IPS DF 6.9 (cell line): ENCODE results near the gene CYP2E1.
"Not testable (repeated sequence)": the region's sequence is repeated elsewhere in the genome, so short reads cannot be mapped to it uniquely, and the experiment has no call there.

Experiments
- DNase-seq: peaks from one replicate; pipeline ENCODE4 v3.0.0-alpha.2; 2013; ENCODE audit warnings: low read depth, low spot score
- H3K27ac ChIP-seq: one replicate; pipeline ENCODE4 v1.5.1; 2013; ENCODE audit warnings: low read length, control low read depth
- H3K27me3 ChIP-seq: 2 replicates; pipeline ENCODE4 v1.6.1; 2013; ENCODE audit warnings: mild to moderate bottlenecking, low read length; ENCODE audit not compliant: control insufficient read depth, insufficient read depth
- H3K36me3 ChIP-seq: 2 replicates; pipeline ENCODE4 v1.6.1; 2013; ENCODE audit warnings: low read length; ENCODE audit not compliant: control insufficient read depth, insufficient read depth
- H3K4me1 ChIP-seq: 2 replicates; pipeline ENCODE4 v1.6.1; 2013; ENCODE audit warnings: low read length; ENCODE audit not compliant: control insufficient read depth, insufficient read depth
- H3K4me3 ChIP-seq: 2 replicates; pipeline ENCODE4 v1.5.1; 2013; ENCODE audit warnings: mild to moderate bottlenecking, low read length
- H3K9me3 ChIP-seq: 2 replicates; pipeline ENCODE4 v1.6.1; 2013; ENCODE audit warnings: low read length, inconsistent platforms; ENCODE audit not compliant: control insufficient read depth, insufficient read depth
- whole genome bisulfite sequencing: extraction: QIAGEN DNeasy Blood & Tissue Kit; methylation state at CpG from one replicate; pipeline ENCODE4 v1.1.7; 2013; ENCODE audit warnings: mixed read lengths, missing lambda C conversion rate; ENCODE audit not compliant: insufficient read length, insufficient coverage; 5-methylcytosine and 5-hydroxymethylcytosine counted together

CYP2E1 gene

DNA sequence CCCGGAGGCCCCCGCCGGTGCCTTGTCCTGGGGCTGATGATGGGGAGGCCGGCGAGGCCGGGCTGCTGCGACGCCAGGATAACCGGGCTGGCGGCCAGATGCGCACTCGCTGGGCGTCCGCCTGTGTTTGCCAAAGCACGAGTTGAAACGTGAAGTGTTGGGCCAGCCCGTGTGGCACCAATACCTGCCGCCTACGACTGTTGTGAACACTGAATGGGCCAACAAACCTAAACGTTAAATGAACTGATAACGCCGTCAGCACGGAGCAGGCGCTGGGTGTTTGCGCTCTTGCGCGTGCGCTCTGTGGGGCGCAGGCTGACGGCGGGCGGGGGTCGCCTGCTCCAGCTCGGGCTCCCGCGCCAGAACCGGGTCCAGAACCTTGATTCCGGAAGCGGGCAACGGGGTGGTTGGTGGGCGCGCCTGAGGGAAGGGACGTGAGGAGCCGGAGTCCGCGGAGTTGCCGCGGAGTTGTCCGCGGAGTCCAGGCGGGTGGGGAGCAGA, 658 bp downstream of the CYP2E1 start:
- Histone ChIP-seq H3K27ac (no peak overlapping the region), H3K9me3 (peaks cover 19% of the 10 kb centered on the region), H3K4me3 (no peak overlapping the region), H3K36me3 (no peaks in the 10 kb centered on the region; the same call in 1 of the 2 replicates), H3K4me1 (no peaks in the 10 kb centered on the region), H3K27me3 (no peaks in the 10 kb centered on the region)
- no CpG with 5 or more reads among the region's 51 CpGs for WGBS
- DNase-seq: no peak

DNA sequence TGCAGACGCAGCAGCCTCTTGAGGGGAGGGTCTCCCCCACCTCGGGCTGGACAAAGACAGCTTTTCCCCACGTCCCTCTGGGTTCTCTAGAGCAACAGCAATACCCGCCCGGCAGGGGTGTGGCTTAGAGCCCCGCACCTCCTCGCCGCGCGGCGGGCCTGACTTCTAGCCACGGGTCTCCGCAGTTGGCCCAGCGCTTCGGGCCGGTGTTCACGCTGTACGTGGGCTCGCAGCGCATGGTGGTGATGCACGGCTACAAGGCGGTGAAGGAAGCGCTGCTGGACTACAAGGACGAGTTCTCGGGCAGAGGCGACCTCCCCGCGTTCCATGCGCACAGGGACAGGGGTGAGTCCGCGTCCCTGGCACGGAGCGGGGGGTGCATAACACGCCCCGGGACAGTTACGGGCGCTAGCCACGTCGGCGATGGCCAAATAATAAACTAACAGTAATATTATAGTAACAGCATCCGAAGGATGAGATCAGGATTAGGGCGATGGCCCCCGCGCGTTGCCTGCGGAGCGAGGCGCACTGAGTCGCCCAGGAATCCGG, 1.2 kb downstream of the CYP2E1 start:
- Histone ChIP-seq H3K27ac (no peak overlapping the region), H3K4me1 (no peaks in the 10 kb centered on the region), H3K27me3 (no peaks in the 10 kb centered on the region), H3K36me3 (no peaks in the 10 kb centered on the region; the same call in 1 of the 2 replicates), H3K9me3 (peaks cover 25% of the 10 kb centered on the region), H3K4me3 (no peak overlapping the region)
- WGBS: no CpG with 5 or more reads among the region's 50 CpGs
- no peak for DNase-seq

DNA sequence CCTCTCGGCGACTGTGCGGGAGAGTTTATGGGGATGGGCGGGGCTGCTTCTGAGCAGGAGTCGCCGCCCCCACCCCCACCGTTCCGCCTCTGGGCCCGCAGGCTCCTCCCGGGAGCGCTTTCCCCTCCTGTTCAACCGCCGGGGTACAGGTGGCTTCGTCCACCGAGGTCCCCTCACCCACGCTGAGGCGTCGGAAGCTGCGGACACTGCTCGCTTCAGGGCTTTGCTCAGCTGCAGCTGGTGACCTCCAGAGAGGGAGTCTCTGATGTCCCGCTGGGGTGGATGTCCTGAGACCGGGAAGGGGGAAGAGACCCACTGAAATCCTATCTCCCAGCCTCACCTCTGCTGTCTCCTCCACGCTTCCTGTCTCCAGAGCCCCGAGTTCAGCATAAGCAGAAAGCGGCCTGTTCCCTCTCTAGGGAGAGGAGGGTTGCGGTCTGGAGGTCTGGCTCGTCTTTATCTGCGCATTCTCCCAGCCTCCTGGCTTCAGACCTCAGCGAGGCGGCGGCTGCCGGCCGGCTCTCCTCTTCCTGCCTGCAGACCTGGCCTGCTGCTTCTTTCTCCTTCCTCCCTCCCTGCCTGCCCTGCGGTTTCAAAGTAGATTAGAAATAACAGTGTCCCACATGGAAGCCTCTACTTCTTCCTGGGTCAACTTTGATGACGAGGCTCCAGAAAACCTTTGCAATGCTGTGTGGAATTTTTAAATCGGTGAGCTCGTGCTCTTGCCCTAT, 1.8 kb downstream of the CYP2E1 start:
- peaks cover 28% of the 10 kb centered on the region for H3K9me3 ChIP-seq
- no peaks in the 10 kb centered on the region; the same call in 1 of the 2 replicates for H3K36me3 ChIP-seq
- no CpG with 5 or more reads among the region's 37 CpGs for WGBS
- no peaks in the 10 kb centered on the region for H3K27me3 ChIP-seq
- no peak for DNase-seq
- H3K27ac ChIP-seq: no peak overlapping the region
- no peak overlapping the region for H3K4me3 ChIP-seq
- H3K4me1 ChIP-seq: no peaks in the 10 kb centered on the region

DNA sequence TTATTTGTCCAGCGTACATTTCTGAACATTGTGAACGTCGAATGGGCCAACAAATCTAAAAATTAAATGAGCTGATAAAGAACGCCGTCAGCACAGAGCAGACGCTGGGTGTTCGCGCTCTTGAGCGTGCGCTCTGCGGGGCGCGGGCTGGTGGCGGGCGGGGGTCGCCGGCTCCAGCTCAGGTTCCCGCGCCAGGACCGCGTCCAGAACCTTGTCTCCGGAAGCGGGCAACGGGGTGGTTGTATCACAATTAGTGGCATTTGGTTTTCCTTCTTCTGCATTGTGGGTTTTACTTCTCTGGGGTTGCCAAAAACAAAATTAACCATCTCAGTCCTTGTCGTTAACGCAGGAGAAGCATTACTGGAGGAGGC, 2.4 kb downstream of the CYP2E1 start:
- no peaks in the 10 kb centered on the region for H3K27me3 ChIP-seq
- H3K27ac ChIP-seq: no peak overlapping the region
- peaks cover 32% of the 10 kb centered on the region for H3K9me3 ChIP-seq
- H3K4me1 ChIP-seq: no peaks in the 10 kb centered on the region
- no CpG with 5 or more reads among the region's 26 CpGs for WGBS
- DNase-seq: no peak
- H3K4me3 ChIP-seq: no peak overlapping the region
- no peaks in the 10 kb centered on the region; the same call in 1 of the 2 replicates for H3K36me3 ChIP-seq

DNA sequence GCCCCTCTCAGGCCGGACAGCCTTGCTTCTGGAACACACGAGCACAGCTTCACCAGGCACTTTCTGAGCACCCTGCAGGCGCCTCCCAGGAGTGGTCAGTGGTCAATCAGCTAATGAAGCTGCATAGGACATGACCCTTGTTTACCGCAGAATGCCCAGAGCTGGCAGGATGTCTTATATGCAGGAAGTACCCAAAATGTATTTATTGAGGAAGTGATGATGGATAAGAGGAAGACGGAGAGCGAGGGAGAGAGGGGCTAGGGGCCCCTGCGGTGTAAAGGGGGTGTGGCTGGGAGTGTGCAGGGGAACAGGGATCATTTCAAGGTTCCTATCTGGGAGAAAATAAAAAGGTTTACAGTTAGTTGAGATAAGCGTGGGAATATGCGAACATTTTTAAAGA, 3.3 kb downstream of the CYP2E1 start:
- 100% methylated on average over 2 of the region's 9 CpGs for WGBS
- no peak for DNase-seq
- no peaks in the 10 kb centered on the region for H3K4me1 ChIP-seq
- peaks cover 32% of the 10 kb centered on the region for H3K9me3 ChIP-seq
- no peak overlapping the region for H3K27ac ChIP-seq
- no peaks in the 10 kb centered on the region for H3K27me3 ChIP-seq
- no peak overlapping the region for H3K4me3 ChIP-seq
- H3K36me3 ChIP-seq: no peaks in the 10 kb centered on the region; the same call in 1 of the 2 replicates

DNA sequence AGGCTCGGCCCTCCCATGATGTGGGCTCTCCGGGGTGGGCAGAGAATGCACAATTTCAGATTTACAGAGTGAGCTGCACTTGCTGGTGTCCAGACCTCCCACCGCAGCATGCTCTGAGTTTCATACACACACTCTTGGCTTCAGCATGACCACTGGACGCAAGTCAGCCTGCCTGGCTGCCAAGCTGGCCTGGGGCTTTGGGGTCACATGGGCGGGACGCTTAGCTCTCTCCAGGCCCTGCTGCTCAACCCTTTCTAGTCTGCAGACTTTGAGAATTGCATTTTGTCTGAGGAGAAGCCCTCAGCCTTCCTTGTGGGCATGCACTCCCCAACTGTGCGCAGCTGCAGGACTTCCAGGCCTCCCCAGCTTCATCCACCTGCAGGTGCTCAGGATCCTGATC, 5.7 kb downstream of the CYP2E1 start:
- Histone ChIP-seq H3K36me3 (no peaks in the 10 kb centered on the region; the same call in 1 of the 2 replicates), H3K9me3 (peaks cover 29% of the 10 kb centered on the region), H3K27ac (no peak overlapping the region), H3K4me3 (no peak overlapping the region), H3K27me3 (no peaks in the 10 kb centered on the region), H3K4me1 (no peaks in the 10 kb centered on the region)
- DNase-seq: no peak
- WGBS: no CpG with 5 or more reads among the region's 7 CpGs

DNA sequence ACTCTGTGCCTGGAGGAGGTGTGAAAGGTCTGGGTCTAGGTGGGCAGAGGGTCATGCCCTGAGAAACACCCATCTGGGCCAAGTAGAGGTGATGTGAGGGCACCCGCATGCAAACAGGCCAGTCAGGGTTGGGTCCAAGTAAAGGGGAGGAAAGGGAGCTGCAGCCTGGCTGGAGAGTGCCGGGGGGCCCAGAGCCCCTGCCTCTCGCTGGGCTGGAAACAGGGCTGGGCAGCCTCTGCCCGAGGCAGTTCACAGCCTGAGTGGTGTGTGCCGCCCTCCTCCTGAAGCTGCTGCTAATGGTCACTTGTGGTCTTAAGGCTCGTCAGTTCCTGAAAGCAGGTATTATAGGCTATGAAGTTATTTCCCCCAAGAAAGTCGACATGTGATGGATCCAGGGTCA, 7.3 kb downstream of the CYP2E1 start:
- H3K36me3 ChIP-seq: no peaks in the 10 kb centered on the region
- DNase-seq: no peak
- no peaks in the 10 kb centered on the region for H3K4me1 ChIP-seq
- peaks cover 26% of the 10 kb centered on the region for H3K9me3 ChIP-seq
- H3K27ac ChIP-seq: no peak overlapping the region
- H3K4me3 ChIP-seq: no peak overlapping the region
- no peaks in the 10 kb centered on the region for H3K27me3 ChIP-seq
- WGBS: no CpG with 5 or more reads among the region's 7 CpGs

DNA sequence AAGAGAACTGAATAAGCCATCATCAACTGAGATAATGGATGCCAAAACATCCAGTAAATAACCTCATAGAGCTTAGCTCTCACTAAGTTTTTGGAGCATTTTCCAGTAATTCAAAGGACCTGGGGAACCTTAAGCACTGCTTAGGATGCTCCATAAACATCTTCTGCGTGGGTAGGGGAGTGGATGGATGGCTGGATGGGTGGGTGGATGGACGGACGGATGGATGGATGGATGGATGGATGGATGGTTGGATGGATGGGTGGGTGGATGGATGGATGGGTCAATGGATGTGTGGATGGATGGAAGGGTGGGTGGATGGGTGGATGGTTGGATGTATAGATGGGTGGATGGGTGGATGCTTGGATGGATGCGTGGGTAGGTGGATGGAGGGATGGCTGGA, 9.0 kb downstream of the CYP2E1 start:
- no CpG with 5 or more reads among the region's 4 CpGs for WGBS
- Histone ChIP-seq H3K27me3 (no peaks in the 10 kb centered on the region), H3K4me3 (no peak overlapping the region)

DNA sequence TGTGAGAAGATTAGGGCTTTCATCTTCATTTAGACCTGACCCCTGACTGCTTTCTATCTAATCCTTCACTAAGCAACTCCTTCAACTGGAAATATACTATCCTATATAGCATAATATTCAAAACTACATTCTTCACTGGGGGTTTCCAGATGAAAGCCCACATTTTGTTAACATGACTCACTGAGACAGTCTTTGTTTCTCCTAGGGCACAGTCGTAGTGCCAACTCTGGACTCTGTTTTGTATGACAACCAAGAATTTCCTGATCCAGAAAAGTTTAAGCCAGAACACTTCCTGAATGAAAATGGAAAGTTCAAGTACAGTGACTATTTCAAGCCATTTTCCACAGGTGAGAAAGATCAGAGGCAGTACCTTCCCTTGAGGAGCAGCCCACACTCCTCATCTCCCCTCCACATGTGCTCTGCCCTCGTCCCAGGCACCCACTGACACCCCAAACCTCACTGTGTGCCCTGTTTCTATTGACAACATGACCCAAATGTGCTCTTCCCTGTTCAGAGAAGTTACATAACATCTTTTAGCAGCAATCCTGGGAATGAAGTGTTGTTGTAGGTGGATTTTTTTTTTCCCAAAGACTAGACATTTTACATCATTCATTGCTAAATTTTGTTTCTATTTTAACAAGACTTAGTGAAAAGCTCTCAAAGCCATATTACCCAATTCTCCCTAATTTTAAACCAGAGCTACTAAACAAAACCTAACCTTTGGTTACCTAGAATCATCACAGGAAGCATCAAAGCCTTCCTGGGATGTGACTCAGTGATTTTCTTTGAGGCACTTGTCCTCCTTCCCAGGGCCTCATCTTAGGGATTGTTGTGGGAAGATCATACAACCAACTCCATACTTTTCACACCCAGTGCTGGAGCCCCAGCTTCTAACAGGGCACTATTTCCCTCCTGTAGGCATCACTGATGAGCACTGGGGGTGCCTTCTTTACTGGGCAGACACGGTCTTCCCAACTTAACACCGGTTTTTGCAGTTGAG, 10.7 kb downstream of the CYP2E1 start:
- H3K4me1 ChIP-seq: no peaks in the 10 kb centered on the region
- H3K36me3 ChIP-seq: no peaks in the 10 kb centered on the region
- peaks cover 13% of the 10 kb centered on the region for H3K9me3 ChIP-seq
- no peaks in the 10 kb centered on the region for H3K27me3 ChIP-seq
- DNase-seq: no peak
- no CpG with 5 or more reads among the region's 4 CpGs for WGBS
- no peak overlapping the region for H3K27ac ChIP-seq
- no peak overlapping the region for H3K4me3 ChIP-seq

More for the DNA sequence above, 9.0 kb downstream of the CYP2E1 start:
- Histone ChIP-seq H3K36me3 (no peaks in the 10 kb centered on the region), H3K27ac (no peak overlapping the region), H3K4me1 (no peaks in the 10 kb centered on the region), H3K9me3 (peaks cover 20% of the 10 kb centered on the region)
- no peak for DNase-seq

DNA sequence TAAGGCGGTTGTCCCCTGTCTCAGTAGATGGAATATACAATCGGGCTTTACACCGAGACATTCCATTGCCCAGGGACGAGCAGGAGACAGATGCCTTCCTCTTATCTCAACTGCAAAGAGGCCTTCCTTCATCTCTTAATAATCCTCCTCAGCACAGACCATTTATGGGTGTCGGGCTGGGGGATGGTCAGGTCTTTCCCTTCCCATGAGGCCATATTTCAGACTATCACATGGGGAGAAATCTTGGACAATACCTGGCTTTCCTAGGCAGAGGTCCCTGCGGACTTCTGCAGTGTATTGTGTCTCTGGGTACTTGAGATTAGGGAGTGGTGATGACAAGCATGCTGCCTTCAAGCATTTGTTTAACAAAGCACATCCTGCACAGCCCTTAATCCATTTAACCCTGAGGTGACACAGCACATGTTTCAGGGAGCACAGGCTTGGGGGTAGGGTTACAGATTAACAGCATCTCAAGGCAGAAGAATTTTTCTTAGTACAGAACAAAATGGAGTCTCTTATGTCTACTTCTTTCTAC, 14.3 kb downstream of the CYP2E1 start:
- not testable (repeated sequence) for H3K36me3 ChIP-seq, DNase-seq, H3K27ac ChIP-seq, H3K9me3 ChIP-seq, H3K4me1 ChIP-seq, H3K27me3 ChIP-seq, H3K4me3 ChIP-seq
- WGBS: no CpG with 5 or more reads among the region's 6 CpGs
